NCI-H1092 treated with DMSO at 0.1 percent for 48 hours (cell line): ENCODE data around the gene TAF15.
A peak's percentile ranks its signal among the peaks of the same experiment; 100 is the strongest.

ENCODE experiments used
- DNase-seq: peaks from one replicate; lab custom pipeline; 2025; lab: John Stamatoyannopoulos, UW

The TAF15 gene

GRCh38 chr17:35821308-35821707 lies 12.0 kb downstream of the TAF15 start:
- DNase-seq, result no peak

GRCh38 chr17:35825206-35825605 lies 15.9 kb downstream of the TAF15 start:
- no peak for DNase-seq

DNA sequence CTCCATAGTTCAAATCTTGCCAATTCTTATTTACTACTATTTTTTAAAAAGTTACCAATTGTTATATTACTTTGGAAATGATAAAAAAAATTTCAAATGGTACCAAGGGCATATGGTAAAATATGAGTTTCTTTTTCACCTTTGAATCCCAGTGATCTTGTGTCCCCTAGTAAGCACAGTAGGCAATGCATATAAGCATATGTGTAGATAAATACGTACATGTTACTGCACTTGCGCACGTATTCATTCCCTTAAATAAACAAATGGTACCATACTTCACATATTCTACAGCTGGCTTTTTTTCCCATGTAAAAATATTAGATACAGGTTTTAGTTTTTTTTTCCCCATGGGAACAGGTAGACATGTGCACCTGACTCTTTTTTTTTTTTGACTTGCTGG lies 31.8 kb downstream of the TAF15 start:
- no peak for DNase-seq

GRCh38 chr17:35841505-35841904 lies 32.2 kb downstream of the TAF15 start:
- DNase-seq, result no peak

DNA sequence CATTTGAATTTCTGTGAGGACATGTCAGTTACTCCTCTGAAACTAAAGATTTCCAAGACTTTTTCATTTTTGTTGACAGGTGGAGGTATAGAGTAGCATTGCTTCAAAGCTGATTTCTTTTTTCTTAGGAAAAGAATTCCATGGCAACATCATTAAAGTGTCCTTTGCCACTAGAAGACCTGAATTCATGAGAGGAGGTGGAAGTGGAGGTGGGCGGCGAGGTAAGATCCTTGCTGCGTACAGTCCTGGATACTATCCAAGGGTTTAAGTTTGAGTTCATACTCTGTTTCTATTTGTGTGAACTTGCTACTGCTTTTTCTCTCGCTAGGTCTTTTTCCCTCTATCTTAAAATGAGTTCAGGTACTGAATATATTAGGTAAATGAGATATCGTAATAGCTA lies 33.0 kb downstream of the TAF15 start:
- no peak for DNase-seq

DNA sequence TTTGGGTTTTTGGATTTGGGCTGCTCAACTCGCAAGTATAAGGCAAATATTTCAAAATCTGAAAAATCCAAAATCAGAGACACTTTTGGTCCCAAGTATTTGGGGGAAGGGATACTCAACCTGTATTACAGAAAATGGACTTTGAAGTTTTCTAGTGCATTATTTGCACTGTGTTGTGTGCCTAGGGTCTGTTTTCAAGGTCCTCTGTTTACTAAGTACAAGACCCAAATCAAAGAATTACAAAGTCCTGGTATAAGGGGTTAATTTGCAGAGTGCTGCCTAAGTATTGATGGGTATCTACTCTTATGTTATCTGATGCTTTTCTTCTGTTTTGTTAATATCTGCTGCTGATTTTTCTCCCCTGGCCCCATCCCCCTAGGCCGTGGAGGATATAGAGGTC lies 34.4 kb downstream of the TAF15 start:
- DNase-seq, result no peak

DNA sequence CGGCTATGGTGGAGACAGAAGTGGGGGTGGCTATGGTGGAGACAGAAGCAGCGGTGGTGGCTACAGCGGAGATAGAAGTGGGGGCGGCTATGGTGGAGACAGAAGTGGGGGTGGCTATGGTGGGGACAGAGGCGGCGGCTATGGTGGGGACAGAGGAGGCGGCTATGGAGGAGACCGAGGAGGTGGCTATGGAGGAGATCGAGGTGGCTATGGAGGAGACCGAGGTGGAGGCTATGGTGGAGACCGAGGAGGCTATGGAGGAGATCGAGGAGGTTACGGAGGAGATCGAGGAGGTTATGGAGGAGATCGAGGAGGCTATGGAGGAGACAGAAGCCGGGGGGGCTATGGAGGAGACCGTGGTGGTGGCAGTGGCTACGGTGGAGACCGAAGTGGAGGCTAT lies 35.3 kb downstream of the TAF15 start:
- no peak for DNase-seq

- DNase-seq, result no peak
Observed at GRCh38 chr17:35846055-35846809, 36.9 kb downstream of the TAF15 start.

- no peak for DNase-seq
Observed at GRCh38 chr17:35847006-35847405, 37.7 kb downstream of the TAF15 start.

- no peak for DNase-seq
Observed at GRCh38 chr17:35847633-35848373, 38.5 kb downstream of the TAF15 start.

GRCh38 chr17:35849469-35850348 lies 40.4 kb downstream of the TAF15 start:
- peak; percentile 32 for DNase-seq

GRCh38 chr17:35855965-35856364 lies 46.7 kb downstream of the TAF15 start:
- no peak for DNase-seq

DNA sequence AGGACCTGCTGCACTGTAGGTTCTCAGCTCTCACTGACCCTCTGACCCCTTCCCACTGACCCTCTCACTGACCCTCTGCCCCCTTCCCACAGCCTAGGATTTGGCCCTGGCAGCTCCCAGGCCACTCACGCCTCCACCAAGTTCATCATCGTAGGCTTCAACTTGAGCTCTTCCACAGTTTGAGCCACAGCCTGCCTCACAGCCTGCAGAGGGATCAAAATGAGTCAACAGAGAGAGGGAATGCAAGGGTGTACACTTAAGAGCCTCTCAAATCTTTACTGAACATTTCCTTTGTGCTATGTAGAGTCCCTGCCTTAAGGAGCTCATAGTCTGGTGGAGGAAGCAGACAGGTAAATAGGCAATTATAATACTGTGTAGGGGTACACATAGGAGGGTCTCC lies 47.3 kb downstream of the TAF15 start:
- no peak for DNase-seq

DNA sequence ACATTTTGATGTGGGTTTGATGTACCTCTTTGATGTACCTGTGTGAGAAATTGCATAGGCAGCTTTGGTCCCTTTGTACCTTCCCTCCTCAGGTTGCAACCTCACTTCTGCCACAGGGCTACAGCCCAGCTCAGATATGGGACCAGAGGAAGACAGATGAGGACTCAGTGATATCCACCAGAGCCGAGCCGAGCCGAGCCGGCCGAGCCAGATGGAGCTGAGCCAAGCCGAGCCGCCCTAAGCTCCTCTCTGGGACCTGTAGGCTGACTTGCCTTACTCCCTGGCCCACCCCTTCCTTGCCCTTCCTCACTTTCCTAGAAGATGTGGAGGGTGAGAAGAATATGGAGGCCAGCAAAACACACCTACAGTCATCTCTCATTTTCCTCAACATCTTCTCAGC lies 55.6 kb downstream of the TAF15 start:
- no peak for DNase-seq

GRCh38 chr17:35865412-35866340 lies 56.4 kb downstream of the TAF15 start:
- no peak for DNase-seq

GRCh38 chr17:35866341-35866950 lies 57.2 kb downstream of the TAF15 start:
- no peak for DNase-seq

DNA sequence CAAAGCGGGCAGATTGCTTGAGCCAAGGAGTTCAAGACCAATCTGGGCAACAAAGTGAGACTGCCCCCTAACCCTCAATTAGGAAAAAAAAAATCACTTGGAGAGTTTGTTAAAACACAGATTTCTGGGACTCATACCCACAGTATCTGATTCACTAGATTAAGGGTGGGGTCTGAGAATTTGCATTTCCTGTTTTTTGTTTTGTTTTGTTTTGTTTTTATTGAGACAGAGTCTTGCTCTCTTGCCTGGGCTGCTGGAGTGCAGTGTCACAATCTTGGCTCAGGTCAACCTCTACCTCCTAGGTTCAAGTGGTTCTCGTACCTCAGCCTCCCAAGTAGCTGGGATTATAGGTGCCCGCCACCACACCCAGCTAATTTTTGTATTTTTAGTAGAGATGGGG lies 58.3 kb downstream of the TAF15 start:
- DNase-seq, result no peak

DNA sequence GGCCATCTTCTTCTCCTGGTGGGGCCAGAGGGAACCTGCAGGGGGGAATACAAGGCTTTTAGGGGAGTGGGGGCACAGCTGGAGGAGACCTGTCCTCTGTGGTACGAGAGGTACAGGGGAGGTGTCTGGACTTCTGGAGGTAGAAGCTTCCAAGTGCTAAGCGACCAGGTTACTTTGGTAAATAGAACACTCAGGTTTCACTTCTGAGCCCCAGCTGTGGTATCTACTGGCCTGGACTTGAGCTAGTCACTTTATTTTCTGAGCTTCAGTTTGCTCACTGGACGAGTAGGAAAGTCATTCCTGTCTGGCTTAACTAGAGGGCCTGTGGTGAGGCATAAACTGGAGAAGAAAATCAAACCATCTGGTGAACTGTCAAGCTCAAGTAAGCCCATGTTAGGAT lies 59.5 kb downstream of the TAF15 start, which contains the start of gene HEATR9:
Gene HEATR9 (minus strand): TSS at position 155 of the 400 bp plus-strand sequence. CDS start 149 bp downstream, at position 6.
- no peak for DNase-seq

DNA sequence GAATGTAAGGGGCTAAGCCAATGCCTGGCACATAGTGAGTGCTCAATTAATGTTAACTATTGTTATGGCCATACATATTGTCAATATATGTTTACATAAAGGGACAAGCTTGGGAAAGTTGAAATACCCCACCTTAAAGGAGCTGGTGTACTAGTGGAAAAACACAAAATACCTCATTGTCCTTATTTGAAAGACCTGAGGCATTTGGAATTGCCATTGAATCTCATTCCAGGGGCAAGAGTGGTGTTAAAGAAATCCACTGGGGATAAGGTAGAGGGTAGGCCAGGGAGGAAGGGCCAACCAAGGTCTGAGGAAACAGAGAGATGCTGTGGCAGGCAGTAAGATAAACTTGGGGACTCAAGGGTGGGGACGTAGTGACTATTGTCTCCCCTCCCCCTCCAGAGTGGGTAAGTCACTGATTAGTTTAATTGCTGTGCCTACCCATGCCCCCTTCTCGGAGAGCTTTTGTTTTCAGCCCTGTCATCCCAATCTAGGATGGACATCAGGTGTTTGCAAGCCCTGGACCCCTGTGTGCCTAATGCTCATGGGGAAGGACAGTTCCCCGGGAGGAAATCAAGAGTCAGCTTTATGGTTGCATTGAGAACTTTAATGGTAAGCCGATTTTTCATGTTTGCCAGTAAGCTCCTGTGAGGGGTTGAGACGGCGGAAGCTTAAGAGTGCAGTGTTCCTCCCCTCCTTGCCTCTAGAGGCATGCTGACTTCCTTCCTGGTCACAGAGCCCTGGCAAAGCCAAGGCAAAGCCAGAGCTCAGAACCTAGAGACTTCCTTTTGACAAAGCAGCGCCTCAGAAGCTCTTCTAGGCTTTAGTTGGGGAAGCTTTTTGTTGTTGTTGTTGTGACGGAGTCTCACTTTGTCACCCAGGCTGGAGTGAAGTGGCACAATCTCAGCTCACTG lies 61.9 kb downstream of the TAF15 start:
- no peak for DNase-seq
